T-helper 22 cell (primary cell): ENCODE results near the gene CTSO.
"Not testable (repeated sequence)": the region's sequence is repeated elsewhere in the genome, so short reads cannot be mapped to it uniquely, and the experiment has no call there.

Experiments used
- DNase-seq: peaks from one replicate; pipeline ENCODE4 v3.0.0-alpha.2; 2020; ENCODE audit warnings: low read depth

CTSO gene

DNA sequence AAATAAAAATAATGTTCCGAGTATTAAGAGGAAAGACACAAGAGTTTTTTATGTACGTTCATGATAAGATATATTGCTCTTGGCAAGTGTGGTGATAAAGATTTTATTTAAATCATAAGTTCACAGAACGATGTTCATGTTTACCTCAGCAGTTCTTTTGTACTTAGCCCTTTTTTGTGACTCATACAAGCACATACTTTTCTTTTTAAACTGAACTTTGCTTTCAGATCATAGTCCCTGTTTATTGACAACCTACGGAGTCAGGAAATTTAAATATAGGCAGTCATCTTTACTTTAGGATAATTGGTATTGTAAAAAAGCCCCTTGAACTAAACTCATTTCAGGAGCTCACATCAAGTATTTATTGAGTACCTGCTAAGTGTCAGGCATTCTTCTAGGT, 1.3 kb upstream of the CTSO start:
- no peak for DNase-seq

DNA sequence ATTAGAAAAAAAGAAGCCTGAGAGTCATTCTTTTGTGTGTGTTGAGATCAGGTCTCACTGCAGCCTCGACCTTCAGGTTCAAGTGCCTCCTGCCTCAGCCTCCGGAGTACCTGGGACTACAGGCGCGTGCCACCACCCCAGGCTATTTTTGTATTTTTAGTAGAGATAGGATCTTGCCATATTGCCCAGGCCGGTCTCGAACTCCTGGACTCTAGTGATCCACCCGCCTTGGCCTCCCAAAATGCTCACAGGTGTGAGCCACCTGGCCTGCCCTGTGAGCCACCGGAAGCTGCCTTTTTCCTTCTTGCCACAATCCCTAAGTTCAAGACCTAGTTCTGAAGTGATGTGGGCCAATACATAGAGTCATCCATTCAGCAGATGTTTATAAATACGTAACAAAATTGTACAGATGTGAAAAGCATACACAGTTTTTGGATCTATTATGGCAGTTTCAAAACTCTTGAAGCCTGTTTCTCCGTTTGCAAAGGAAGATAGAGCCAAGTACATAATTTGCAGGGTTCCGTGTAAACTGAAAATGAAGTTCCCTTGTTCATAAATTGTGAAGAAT, 536 bp upstream of the CTSO start:
- DNase-seq = no peak

DNA sequence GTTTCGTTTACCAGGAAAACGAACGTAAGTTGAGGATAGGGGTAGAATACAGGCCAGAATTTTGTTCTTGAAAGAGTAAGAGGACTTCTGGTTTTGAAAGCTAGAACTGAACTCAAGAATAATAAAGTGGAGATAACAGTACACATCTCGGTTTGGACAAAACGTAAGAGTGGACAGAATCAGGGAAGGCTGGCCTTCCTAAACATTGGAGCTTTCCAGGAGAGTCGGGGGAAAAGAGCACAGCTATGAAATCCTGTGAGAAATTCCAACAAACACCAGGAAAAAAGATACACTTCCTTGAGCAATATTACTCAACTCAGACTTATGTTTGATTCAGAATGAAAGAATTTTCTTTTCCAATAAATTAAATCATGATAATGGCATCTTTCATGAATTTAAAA, 1.2 kb downstream of the CTSO start:
- no peak for DNase-seq

DNA sequence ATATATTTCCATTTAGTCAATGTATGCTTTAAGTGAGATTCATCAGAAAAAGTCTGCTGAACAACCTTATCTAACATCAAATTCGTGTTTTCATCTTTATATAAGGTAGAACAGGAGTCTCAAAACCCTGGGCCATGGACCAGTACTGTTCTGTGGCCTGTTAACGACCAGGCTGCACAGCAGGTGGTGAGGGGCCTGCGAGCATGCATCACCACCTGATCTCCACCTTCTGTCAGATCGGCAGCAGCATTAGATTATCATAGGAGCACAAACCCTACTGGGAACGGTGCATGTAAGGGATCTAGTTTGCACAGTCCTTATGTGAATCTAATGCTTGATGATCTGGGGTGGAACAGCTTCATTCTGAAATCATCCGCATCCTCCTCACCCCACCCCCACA, 3.2 kb downstream of the CTSO start:
- no peak for DNase-seq

DNA sequence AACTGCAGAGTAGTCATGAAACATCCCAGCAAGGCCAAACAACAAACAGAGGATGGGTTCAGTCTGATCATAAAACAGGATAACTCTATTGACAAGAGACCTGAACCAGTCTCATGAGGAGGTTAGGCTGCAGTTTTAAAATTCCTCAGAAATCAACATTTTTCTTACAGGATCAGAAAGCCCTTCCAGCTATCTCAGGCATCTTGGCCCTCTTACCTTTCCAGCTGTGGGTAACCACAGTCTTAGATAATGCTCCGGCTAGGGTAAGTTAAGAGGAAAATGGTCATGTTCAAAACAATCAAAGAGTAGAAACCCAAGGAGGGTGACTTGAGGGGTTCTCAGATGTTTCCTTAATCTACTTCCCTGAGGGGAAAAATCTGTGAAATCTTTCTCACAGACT, 5.1 kb downstream of the CTSO start:
- DNase-seq = no peak

DNA sequence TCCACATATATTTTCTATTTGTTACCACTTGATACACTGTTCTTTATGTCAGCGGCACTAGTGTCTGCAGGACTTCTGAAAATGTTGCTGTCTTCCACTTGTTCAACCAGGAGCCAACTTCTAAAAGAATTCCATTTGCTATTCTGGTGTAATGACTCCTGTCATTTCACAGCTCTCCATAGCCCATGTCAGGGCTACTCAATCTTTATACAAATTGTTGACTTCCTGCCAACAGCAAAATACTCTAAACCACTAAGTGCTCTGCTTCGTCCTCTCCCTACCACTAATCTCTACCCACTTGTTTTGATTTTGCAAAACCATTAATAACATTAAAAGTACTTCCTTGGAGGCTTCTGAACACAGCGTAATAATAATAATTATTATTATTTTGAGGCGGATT, 7.2 kb downstream of the CTSO start:
- DNase-seq = no peak

DNA sequence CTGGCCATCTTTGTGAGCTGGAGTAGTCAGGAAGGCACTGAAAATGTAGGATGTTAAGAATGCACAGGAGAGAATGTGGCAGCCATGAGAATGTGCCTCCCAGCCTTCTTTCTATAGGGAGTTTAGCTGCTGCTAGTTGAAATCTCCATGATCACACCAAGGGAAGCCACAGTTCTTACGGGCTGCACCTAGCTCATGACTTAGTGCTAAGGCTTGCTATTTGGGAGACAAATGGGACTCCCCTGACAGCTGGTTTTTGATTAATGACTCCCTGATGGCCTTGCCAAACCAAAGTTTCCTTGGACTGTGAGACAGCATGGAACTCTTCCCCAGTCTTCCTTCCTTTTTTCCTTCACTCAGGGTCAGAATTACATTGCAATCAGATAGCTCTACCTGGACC, 9.2 kb downstream of the CTSO start:
- DNase-seq = no peak

DNA sequence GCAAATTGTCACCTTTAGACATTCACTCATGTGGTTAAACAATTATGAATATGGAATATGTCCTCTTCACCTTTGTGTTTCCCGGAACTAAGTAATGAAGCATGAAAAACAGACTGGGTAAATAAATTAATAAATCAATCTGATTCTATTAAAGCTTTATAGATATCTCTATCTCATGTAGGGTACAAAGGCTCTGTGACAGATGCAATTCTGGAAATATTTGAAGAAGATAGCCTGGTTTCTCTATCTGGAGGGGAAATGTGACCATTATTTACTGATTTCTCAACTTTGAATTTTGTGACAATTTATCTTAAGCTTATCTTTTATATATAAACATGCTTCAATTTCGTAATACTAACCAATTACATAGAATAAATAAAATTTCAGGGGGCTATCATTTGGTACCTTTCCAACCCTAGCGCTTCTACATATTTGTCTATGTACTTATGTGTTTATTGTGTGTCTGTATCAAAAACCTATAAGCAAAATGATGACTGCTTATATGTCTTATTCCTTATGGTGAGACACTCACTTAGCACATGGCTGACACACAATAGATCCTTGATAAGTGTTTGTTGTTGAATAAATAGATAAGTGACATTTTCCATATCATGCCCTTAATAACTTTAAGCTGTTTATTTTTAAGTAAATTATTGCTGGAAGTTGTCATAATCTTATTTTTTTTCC, 9.9 kb downstream of the CTSO start:
- no peak for DNase-seq

DNA sequence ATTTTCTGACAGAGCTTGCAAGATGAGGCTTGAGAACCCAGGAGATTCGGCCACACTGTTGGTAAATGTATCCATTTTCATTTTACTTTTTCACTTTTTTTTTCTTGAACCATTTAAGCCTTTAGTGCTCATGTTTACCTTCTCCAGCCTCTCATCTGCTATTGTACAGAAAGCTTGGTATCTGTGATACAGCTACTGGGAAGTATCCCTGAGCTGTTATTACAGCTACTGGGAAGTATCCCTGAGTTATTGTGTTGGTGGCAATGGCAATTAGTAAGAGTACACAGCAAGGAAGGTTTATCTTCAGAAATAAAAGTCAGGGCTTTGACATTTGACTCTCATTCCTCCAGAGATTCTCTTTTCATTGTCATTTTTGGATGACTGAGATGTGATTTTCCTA, 11.8 kb downstream of the CTSO start:
- no peak for DNase-seq

DNA sequence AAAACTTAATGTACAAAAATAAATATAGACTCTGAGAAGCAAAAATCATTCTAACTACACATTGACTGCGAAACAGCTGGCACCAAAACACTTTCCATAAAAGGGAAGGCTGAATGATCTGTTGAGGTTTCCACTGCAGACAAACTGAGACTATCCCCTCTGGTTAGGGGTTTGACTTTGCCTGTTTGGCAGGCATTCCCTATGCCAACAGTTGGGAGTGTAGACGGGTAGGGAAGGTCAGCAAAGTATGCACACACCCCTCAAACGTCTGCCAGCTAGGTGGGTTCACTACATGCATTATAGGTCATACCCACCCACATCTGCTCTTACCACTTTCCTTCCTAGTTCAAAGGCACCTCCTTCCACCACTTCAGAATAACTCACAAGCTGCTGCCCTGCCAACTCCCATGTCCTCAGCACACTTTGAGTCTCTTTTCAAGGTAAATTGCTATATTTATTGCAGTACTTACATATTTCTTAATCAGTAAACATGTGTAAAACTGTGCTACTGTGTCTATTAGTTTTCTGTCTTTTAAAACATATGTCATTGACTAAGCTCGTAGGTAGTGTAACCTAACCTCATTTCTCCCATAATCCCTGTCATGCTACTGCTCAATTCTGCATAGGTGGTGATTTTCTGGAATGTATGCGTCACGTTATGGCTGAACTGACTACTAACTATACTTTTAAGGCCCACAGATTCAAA, 12.4 kb downstream of the CTSO start:
- DNase-seq = no peak

DNA sequence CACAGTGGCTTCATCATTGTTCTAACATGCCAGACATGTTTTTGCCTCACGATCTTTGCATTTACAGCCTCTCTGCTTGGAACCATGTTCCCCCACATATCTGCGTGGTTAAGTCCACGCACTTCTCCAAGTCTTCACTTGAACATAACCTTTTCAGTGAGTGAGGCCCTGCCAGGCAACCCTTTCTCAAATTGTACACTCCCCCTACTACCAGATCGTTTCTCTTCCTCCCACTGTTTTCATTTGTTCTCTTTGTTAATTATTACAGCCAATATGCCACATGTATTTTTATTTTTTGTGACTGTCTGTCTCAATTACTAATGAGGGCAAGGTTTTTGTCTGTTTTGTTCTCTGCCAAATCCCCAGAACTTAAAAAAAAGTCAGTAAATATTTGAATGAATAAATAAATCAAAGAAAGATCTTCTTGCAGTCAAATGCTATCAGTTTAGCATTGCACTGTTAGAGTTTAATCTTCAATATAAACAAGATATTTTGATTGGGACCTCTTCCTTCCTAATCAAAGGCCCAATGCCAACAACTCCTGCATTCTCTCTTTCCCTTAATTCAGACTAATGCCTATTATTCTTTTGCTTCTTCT, 18.2 kb downstream of the CTSO start:
- no peak for DNase-seq

DNA sequence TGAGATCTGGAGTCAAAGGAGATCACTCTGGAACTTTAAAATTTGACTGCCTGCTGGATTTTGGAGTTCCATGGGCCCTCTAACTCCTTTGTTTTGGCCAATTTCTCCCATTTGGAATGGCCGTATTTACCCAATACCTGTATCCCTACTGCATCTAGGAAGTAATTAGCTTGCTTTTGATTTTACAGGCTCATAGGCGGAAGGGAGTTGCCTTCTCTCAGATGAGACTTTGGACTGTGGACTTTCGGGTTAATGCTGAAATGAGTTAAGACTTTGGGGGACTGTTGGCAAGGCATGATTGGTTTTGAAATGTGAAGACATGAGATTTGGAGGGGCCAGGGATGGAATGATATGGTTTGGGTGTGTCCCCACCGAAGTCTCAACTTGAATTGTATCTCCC, 19.0 kb downstream of the CTSO start:
- DNase-seq = not testable (repeated sequence)

DNA sequence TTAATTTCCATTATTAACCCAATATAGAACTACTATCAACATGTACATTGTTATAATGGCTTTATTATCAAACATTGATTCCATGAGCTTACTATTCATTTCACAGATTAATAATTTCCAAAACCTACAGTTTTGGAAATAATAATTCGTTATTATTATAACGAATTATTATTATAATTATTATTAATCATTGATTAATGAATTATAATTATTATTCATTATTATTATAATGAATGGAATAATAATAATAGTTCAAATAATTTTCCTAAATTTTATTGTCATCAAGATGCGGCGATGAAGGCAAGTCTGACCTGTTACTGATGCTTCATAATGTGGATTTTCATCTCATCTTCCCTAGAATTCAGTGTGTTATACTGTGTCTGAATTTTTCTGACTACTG, 22.0 kb downstream of the CTSO start:
- DNase-seq = no peak

DNA sequence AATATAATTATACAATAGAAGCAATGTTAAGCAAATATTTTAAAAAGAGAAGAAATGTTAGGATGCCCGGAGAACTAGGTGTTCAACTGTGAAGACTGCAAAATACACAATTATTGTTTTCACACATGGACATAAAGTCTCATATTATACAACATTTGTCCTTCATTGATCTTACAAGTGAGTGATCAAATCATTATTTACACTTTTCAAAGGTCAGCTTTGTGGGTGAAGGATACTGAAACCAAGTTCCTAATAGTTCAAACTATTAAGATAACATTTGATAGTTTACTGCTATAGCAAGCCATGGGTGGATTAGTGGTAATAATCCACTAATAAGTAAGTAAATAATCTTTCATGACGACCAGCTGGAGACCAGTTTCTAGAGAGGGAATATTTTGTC, 23.3 kb downstream of the CTSO start:
- no peak for DNase-seq

DNA sequence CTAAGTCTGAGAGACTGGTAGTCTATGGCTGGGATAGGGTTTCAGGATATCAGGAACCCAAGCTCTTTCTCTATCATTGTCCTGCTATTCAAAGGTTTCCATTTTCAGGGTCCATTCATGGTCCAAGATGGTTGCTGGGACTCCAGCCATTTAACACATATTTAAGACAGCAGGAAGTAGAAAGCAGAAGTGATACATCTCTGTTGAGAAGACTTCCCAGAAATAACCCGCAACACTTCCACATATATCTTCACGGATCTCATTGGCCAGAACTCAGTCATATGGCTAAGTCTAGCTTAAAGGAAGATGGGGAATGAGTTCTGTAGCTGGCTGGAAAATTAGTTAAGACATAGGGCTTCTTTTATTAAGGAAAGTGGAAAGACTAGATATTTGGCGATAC, 23.8 kb downstream of the CTSO start:
- no peak for DNase-seq

DNA sequence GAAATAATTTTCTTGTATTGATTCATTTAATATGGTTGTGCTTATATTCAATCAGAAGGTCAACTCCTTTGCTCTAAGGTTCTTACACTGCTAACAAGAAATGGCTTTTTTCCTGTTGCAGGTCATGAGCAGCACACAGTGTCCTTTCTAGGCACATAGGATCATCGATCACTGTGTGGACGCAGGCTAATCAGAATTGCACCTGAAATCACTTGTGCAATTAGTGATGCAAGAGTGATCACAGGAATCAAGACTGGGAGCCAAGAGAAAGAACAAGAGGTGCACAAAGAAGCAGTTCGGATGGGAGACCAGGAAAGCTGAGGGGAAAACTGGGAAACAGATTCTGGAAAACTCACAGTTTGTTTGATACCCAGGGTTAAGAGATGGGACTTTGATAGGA, 29.0 kb downstream of the CTSO start:
- DNase-seq = no peak

DNA sequence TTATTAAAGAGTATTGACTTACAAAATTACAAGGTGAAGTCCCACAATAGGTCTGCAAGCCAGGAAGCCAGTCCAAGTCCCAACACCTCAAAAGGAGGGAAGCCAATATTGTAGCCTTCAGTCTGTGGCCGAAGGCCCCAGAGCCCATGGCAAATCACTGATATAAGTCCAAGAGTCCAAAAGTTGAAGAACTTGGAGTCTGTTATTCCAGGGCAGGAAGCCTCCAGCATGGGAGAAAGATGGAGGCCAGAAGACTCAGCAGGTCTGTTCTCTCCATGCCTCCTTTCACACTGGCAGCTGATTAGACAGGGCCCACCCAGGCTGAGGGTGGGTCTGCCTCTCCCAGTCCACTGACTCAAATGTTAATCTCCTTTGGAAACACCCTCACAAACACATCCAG, 32.1 kb downstream of the CTSO start:
- no peak for DNase-seq

DNA sequence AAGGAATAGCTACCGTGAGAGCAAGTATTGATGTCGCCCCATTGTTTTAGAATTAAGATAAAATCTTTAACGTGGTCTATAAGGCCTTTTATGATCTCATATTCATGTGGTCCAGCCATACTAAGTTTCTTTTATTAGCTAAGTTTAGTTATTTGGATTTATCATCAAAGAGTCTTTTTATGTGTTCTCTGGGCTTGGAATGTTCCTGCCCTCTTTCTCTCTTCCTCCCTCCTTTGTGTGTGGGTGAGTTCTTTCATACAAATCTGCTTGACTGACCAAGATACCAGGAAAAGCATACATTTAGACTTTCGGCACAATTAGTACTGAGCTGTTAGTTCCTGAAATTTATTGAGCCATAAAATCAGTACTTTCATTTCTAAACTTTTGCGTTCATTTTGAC, 38.9 kb downstream of the CTSO start:
- DNase-seq = no peak

DNA sequence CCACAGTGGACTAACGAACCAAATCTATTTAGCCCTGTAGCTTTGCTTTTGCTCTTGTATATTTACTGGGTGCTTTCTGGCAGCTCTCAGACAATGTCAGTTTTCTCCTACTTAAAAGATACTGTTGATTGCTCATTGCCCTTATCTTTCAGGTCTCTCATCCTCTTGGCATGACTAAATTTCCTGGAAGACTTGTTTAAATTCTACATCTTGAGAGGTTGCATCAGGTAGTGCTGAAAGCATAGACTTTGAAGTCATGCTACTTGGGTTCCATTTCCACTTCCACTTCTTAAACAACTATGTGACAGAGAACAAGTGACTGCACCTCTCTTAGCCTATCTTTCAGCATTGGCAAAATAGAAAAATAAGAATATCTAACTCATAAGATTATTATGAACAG, 41.8 kb downstream of the CTSO start:
- DNase-seq = no peak

DNA sequence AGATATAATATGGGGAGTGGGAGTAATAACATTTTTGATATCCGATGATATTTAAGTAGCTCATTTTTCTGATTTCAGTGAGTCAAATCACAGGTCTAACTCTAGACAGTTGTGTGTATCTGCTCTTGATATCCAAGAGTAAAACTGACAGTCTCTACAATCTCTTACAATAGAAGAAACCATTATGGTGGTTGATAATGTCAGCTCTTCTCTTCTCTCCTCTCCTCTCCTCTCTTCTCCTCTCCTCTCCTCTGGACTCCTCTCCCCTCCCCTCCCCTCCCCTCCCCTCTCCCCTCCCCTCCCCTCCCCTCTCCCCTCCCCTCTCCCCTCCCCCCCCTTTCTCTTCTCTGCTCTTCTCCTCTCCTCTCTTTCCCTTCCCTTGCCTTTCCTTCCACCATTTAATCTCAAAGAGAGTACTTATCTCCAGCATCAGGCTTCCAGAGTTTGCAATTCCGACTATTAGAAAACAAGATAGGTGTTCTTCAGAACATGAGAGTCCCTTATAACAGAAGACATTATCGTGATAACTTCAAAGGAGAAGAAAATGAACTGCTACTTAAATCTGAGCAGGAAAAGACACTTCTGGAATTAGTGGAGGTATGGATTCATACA, 43.9 kb downstream of the CTSO start:
- no peak for DNase-seq

DNA sequence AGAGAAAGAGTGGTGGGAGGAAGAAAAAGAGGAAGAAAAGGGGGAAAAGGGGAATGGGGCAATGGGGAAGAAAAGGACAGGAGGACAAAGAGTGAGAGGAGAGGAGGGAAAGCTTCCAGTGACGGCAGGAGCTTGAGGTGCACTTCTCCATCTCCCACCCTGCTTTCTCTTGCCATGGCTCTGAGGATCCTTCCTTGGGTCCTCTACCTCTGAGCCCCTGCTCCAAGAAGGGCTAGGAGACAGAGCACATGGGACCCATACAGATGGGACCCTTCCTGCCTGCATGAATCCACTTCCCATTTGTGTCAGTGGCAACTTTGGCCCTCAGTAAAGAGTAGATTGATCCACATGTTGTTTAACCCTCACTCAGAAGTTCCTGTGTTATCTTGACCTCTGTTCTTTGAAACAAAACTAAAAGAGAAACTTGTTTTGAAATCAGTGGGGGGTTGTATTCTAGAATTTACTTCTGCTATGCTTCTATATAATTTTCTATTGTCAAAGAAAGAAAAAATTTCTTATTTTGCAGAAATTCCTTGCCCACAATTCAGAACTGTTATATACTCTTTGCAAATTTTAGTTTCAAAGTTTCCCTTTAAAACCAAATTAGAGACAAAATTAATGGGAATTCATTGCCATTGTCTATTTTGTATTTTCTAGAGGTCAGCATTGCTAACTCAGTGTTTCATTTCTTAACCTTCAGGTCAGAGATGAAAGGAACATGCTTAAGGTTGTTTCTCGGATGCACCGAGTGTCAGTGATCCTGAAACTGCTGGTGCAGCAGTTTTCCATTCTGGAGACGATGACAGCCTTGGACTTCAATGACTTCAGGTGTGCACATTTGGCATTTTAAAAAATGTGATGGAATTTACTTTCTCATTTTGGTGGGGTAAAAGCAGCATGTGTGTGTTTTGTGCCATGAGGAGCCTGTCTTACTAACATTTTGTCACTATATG, 45.2 kb downstream of the CTSO start:
- DNase-seq = no peak

DNA sequence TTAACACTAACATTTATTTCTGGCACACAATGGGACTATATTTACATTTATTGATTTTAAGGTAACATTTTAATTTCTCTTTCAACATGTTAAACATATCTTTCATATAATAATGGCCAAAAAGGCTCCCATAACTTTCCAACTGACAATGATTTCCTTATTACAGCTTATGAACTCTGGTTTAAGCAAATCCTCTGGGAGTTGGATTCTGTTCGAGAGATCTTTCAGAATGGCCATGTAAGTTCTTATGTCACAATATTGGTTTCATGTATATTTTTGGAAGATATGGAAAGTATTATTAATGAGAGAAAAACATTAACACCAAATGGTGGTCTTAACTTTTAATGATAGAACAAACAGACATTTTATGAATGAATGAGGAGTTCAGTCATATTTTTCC, 46.1 kb downstream of the CTSO start:
- no peak for DNase-seq
